PC-9 (cell line): ENCODE results near the gene FTO.

Experiments used
- EZH2 ChIP-seq: fragments of 200-600 bp; sonication (generic); IDR thresholded peaks from 2 replicates; pipeline ENCODE4 v1.8.0; 2017; ENCODE audit warnings: antibody characterized with exemption, low read depth
- TF ChIP-seq, protein P1 (sequence below): fragments of 200-600 bp; sonication (generic); conservative IDR thresholded peaks from 2 replicates; pipeline ENCODE4 v1.6.1; 2017; ENCODE audit warnings: mixed run types, antibody characterized with exemption, mild to moderate bottlenecking, moderate library complexity

DNA sequence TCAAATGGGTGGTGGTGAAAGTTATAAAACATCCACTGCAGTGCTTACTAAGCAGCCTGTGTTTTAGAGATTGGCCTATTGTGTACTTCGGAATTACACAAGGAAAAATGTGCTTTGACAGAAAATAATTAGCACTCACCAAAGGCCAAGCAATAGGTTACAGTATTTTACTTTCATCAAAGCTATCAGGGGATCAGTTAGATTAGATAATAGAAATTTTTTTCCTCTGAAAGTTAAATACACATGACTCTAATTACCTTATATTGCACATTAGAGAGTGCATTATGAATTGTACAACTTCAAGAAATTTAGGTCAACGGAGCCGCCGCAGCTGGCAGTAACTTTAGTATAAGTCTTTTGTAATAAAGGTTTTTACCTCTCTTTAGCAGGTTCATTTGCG lies 232.6 kb downstream of the FTO start:
- TF ChIP-seq, protein P1, sequence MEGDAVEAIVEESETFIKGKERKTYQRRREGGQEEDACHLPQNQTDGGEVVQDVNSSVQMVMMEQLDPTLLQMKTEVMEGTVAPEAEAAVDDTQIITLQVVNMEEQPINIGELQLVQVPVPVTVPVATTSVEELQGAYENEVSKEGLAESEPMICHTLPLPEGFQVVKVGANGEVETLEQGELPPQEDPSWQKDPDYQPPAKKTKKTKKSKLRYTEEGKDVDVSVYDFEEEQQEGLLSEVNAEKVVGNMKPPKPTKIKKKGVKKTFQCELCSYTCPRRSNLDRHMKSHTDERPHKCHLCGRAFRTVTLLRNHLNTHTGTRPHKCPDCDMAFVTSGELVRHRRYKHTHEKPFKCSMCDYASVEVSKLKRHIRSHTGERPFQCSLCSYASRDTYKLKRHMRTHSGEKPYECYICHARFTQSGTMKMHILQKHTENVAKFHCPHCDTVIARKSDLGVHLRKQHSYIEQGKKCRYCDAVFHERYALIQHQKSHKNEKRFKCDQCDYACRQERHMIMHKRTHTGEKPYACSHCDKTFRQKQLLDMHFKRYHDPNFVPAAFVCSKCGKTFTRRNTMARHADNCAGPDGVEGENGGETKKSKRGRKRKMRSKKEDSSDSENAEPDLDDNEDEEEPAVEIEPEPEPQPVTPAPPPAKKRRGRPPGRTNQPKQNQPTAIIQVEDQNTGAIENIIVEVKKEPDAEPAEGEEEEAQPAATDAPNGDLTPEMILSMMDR = no peak
- TF ChIP-seq EZH2 = no peak
